ENCODE results near the gene WNT4. TPM values are rescaled to one million over a fixed set of nuclear protein-coding genes. Genes with fewer than 3 reads are reported as not detected.
A peak's percentile ranks its signal among the peaks of the same experiment; 100 is the strongest.

Gene WNT4
- total and polyA plus RNA-seq, 10 of the 15 experiments (the other 5 are each of a cell fraction or from before 2014, with no cell fraction given): 0.01 TPM; not detected in 9

- no peak for TF ChIP-seq ZSCAN29 (IDR thresholded peaks at IDR 0.05)
- TF ChIP-seq JUND (IDR thresholded peaks at IDR 0.05; ENCODE audit: low read depth, low read length): no peak
- peak; percentile 55; the same call in 1 of the 2 replicates for TF ChIP-seq DPF2 (IDR thresholded peaks at IDR 0.05)
- TF ChIP-seq ZZZ3 (IDR thresholded peaks at IDR 0.05; ENCODE audit: control insufficient read depth, insufficient read length, low read depth): no peak
- TF ChIP-seq MYB (IDR thresholded peaks at IDR 0.05; ENCODE audit: borderline replicate concordance, low read depth, low read length): no peak
- peak; percentile 66 for TF ChIP-seq IKZF1 (conservative IDR thresholded peaks at IDR 0.05)
- TF ChIP-seq TBL1XR1 (IDR thresholded peaks at IDR 0.05; ENCODE audit: low read depth, low read length): no peak
- peak; percentile 51 for TF ChIP-seq RELA (IDR thresholded peaks at IDR 0.05; ENCODE audit: borderline replicate concordance, partially characterized antibody)
- peak; percentile 60; the same call in 1 of the 2 replicates for TF ChIP-seq ATF7 (IDR thresholded peaks at IDR 0.05; ENCODE audit: low read depth)
- TF ChIP-seq SMARCA5 (IDR thresholded peaks at IDR 0.05): peak; percentile 54; the same call in 1 of the 2 replicates
- no peak for TF ChIP-seq PRDM15 (CRISPR knock-in tag; IDR thresholded peaks at IDR 0.05)
- TF ChIP-seq CREM (IDR thresholded peaks at IDR 0.05; ENCODE audit: low read depth): 0 out of 2 replicates have a peak, but pooled peaks have one; percentile 34
- TF ChIP-seq MEF2B (IDR thresholded peaks at IDR 0.05; ENCODE audit: partially characterized antibody, poor library complexity, severe bottlenecking): peak; percentile 32
- no peak for TF ChIP-seq TARDBP (IDR thresholded peaks at IDR 0.05; ENCODE audit: borderline replicate concordance)
Measured at GRCh38 chr1:22177354-22178003, 34.6 kb upstream of the WNT4 start (continued).
